ENCODE results near the gene WDR76. TPM values are rescaled to one million over a fixed set of nuclear protein-coding genes. Genes with fewer than 3 reads are reported as not detected.

Gene WDR76
- total and polyA plus RNA-seq, 2 donors from 2014 or later, result 0.73 to 4.8 TPM

GRCh38 chr15:43793647-43794046 is 33.2 kb upstream of the WDR76 start:
- no peak for TF ChIP-seq CTCF (IDR thresholded peaks at IDR 0.05; ENCODE audit: borderline replicate concordance, extremely low read depth, insufficient read depth)
- Histone ChIP-seq H3K4me1 (ENCODE audit: control insufficient read depth in 2 of 3, insufficient read depth in 2 of 3, low read depth in 1 of 3, low read length in 3 of 3) (peaks cover 5 to 31% (median 26%) of the 10 kb centered on the region in 3 donors), H3K9ac (ENCODE audit: low read length in 3 of 3) (peak overlapping the region; percentile 95 to 100 (median 100)), H3K36me3 (ENCODE audit: control insufficient read depth in 2 of 3, insufficient read depth in 3 of 3, low read length in 3 of 3) (peaks cover 11 to 23% (median 20%) of the 10 kb centered on the region in 3 donors), H3K27me3 (ENCODE audit: control insufficient read depth, insufficient read depth, low read length) (no peaks in the 10 kb centered on the region), H3K9me3 (ENCODE audit: control insufficient read depth in 2 of 3, insufficient read depth in 1 of 3, low read length in 3 of 3) (no peaks in the 10 kb centered on the region), H3K4me3 (ENCODE audit: low read length in 3 of 3) (peak overlapping the region in 2 of 3 donors; percentile 96 to 100), H3K27ac (ENCODE audit: low read depth in 2 of 2, low read length in 2 of 2) (peak overlapping the region; percentile 99)
- no peak for DNase-seq
- no peak for FAIRE-seq
- intact Hi-C loops (cut with DNase I), result no loop called here

- no peak for DNase-seq
- intact Hi-C loops (cut with DNase I), result no loop called here
- Histone ChIP-seq H3K27ac (ENCODE audit: low read depth in 2 of 2, low read length in 2 of 2) (no peak overlapping the region), H3K36me3 (ENCODE audit: control insufficient read depth in 2 of 3, insufficient read depth in 3 of 3, low read length in 3 of 3) (peaks cover 11 to 25% (median 23%) of the 10 kb centered on the region in 3 donors), H3K9ac (ENCODE audit: low read length in 3 of 3) (peak overlapping the region in 1 of 3 donors; percentile 4), H3K4me3 (ENCODE audit: low read length in 3 of 3) (peak overlapping the region in 2 of 3 donors; percentile 7 to 100), H3K4me1 (ENCODE audit: control insufficient read depth in 2 of 3, insufficient read depth in 2 of 3, low read depth in 1 of 3, low read length in 3 of 3) (peaks cover 5 to 38% (median 30%) of the 10 kb centered on the region in 3 donors), H3K9me3 (ENCODE audit: control insufficient read depth in 2 of 3, insufficient read depth in 1 of 3, low read length in 3 of 3) (no peaks in the 10 kb centered on the region), H3K27me3 (ENCODE audit: control insufficient read depth, insufficient read depth, low read length) (no peaks in the 10 kb centered on the region)
- TF ChIP-seq CTCF (IDR thresholded peaks at IDR 0.05; ENCODE audit: borderline replicate concordance, extremely low read depth, insufficient read depth), result no peak
- no peak for FAIRE-seq
Observed at GRCh38 chr15:43794269-43795037, 32.3 kb upstream of the WDR76 start.

GRCh38 chr15:43795197-43795596 is 31.6 kb upstream of the WDR76 start:
- peaks cover 5 to 45% (median 35%) of the 10 kb centered on the region in 3 donors for H3K4me1 ChIP-seq (ENCODE audit: control insufficient read depth in 2 of 3, insufficient read depth in 2 of 3, low read depth in 1 of 3, low read length in 3 of 3)
- H3K27me3 ChIP-seq (ENCODE audit: control insufficient read depth, insufficient read depth, low read length), result no peaks in the 10 kb centered on the region
- FAIRE-seq (no peak), DNase-seq (no peak)
- no peak overlapping the region for H3K9ac ChIP-seq (ENCODE audit: low read length in 3 of 3)
- intact Hi-C loops (cut with DNase I), result no loop called here
- H3K4me3 ChIP-seq (ENCODE audit: low read length in 3 of 3), result no peak overlapping the region
- no peaks in the 10 kb centered on the region for H3K9me3 ChIP-seq (ENCODE audit: control insufficient read depth in 2 of 3, insufficient read depth in 1 of 3, low read length in 3 of 3)
- TF ChIP-seq CTCF (IDR thresholded peaks at IDR 0.05; ENCODE audit: borderline replicate concordance, extremely low read depth, insufficient read depth), result no peak
- H3K36me3 ChIP-seq (ENCODE audit: control insufficient read depth in 2 of 3, insufficient read depth in 3 of 3, low read length in 3 of 3), result peaks cover 11 to 28% (median 25%) of the 10 kb centered on the region in 3 donors
- H3K27ac ChIP-seq (ENCODE audit: low read depth in 2 of 2, low read length in 2 of 2), result no peak overlapping the region
